Measurements from ENCODE around the gene GID4.

GRCh38 chr17:18064053-18064452 is 24.8 kb downstream of the GID4 start:
- TF ChIP-seq CTCF (IDR thresholded peaks at IDR 0.05) = no peak
- no peak for TF ChIP-seq POLR2A (IDR thresholded peaks at IDR 0.05)

Measured in Peyer's patch (tissue), 4 donors.